DMS153 treated with DMSO at 0.1 percent for 48 hours (cell line): Measurements from ENCODE around the gene STEAP2.

Source experiments
- DNase-seq: peaks from one replicate; lab custom pipeline; 2025; ENCODE audit not compliant: unreplicated experiment; lab: John Stamatoyannopoulos, UW

STEAP2 gene

DNA sequence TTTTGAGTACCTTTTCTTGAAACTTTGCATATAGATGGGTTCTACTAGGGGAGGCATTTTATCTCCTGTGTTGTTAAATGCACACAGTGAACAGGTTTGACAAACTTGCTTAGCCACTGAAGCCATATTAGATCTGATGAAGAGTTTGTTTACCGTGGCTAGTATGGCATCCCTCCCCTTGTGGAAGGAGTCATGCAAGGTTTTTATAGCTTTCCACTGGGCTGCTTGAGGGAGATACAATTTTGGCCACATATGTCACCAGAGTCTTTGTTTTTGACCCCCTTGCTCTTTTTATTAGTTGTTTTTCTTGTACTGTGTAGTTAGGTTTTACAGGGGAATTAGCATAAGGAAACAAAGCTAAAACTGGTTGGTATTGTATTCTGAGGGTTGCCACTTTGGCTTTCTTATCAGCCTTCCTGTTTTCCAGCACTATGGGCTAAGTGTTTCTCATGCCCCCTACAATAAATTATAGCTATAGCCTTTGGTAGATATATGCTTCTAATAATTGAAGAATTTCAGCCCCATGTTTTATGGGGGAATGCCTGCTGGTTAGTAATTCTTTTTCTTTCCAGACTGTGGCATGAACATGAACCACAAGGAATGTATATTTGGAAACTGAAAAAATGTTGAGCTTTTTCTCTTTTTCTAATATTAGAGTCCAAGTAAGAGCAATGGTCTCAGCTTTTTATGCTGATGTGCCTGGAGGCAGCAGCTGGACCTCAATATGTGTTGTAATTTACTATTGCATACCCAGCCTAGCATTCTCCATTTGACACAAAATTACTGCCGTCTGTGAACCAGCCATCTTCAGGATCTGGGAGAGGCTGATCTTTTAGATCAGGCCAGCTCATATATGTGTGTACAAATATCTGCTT, 18.4 kb upstream of the STEAP2 start:
- no peak for DNase-seq

GRCh38 chr7:90194911-90195809, 16.4 kb upstream of the STEAP2 start:
- DNase-seq = no peak

DNA sequence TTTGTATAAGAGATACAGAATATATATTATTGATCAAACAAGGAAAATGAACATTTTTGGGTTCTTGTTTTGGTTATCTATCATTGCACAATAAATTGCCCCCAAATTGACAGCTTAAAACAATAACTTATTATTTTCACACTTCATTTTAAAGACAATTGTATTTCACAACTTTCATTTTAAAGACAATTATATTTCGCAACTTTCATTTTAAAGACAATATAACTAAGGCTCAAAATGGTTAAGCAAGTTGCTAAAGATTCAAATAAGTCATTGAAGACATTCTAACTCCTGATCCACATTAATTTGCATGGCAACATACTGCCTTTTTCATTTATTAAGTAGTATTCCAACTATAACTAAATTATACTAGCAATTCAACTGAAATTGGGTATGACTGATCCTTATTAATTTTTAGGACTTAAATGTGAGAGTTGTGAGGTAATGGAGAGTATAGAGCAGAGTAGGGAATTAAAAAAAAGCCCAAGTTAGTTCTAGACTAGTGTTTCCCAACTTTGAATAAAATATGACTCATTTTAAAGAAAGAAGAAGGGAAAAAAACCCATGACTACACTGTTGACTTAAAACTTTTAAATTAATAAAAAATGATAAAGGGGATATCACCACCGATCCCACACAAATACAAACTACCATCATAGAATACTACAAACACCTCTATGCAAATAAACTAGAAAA, 9.9 kb upstream of the STEAP2 start:
- no peak for DNase-seq

GRCh38 chr7:90207956-90208355, 3.6 kb upstream of the STEAP2 start:
- no peak for DNase-seq

- no peak for DNase-seq
These were observed 1.8 kb upstream of the STEAP2 start for GRCh38 chr7:90209776-90210175.

GRCh38 chr7:90210475-90210874, 1.1 kb upstream of the STEAP2 start:
- DNase-seq = no peak

DNA sequence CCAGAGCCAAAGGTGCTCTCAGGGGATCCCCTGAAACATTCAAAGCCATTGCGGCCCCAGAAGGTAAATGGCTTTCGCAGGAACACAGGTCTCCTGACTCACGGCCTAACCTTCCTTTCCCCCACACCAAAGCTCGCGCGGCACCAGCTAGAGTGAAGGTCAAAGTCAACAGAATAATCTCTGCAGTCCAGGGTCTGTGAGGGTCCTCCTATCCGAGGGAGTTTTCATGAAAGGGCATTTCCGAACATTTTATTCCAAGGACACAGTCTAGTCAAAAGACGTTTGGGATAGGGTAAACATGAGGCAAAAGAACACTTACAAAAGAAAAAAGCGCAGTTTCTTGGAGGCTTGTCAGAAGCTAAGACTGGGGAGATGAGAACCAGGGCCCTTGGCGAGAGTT, 559 bp upstream of the STEAP2 start:
- no peak for DNase-seq

- no peak for DNase-seq
These were observed 582 bp downstream of the STEAP2 start for GRCh38 chr7:90212149-90212495.

- no peak for DNase-seq
These were observed 2.0 kb downstream of the STEAP2 start for GRCh38 chr7:90213521-90213920.

DNA sequence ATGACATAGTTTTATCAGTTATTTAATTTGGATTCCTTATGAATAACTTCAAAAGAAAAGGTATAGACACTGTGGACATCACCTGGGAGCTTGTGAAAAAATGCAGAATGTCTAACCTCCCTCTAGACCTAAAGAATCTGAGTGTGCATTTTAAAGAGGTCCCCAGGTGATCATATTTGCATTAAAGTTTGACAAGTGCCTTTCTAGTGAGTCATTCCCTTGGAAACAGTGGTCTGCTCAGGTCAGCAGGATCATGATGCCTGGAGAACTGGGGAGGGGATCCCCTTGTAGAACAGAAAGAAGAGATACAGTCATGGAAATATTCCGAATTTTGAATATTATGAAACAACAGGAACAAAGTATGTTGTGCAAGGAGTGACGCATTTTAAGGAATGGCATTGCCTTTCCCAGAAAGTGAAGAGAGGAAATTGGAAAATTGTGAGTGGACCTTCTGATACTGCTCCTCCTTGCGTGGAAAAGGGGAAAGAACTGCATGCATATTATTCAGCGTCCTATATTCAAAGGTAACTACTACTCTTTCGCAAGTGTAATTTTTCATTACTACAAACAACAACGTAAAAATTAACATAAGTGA, 4.6 kb downstream of the STEAP2 start:
- DNase-seq = no peak

GRCh38 chr7:90216771-90217170, 5.2 kb downstream of the STEAP2 start:
- DNase-seq = no peak

- no peak for DNase-seq
These were observed 10.8 kb downstream of the STEAP2 start for GRCh38 chr7:90222390-90222789.

GRCh38 chr7:90222811-90223725, 11.5 kb downstream of the STEAP2 start:
- DNase-seq = no peak

- no peak for DNase-seq
These were observed 12.7 kb downstream of the STEAP2 start for GRCh38 chr7:90224195-90224594.

DNA sequence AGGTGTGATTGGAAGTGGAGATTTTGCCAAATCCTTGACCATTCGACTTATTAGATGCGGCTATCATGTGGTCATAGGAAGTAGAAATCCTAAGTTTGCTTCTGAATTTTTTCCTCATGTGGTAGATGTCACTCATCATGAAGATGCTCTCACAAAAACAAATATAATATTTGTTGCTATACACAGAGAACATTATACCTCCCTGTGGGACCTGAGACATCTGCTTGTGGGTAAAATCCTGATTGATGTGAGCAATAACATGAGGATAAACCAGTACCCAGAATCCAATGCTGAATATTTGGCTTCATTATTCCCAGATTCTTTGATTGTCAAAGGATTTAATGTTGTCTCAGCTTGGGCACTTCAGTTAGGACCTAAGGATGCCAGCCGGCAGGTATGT, 13.6 kb downstream of the STEAP2 start:
- no peak for DNase-seq

DNA sequence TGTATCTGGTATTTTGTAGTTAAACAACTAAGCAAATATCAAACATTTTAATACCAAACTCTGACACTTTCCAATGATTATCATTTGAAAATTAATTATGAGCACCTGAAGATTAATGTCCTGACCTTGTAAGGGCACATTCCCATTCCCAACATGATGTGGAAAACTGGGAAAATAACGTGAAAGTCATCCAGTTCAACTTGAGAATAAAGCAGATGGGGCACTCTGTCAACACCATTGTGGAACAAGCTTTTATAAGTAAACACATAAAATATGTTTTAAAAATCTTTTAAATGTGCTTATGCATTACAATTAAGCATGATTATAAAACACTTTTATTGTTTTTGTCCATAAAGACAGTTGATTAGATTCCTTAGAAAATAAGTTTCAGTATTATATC, 14.1 kb downstream of the STEAP2 start:
- DNase-seq = no peak

GRCh38 chr7:90227259-90227658, 15.7 kb downstream of the STEAP2 start:
- no peak for DNase-seq

GRCh38 chr7:90229682-90230081, 18.1 kb downstream of the STEAP2 start:
- no peak for DNase-seq

GRCh38 chr7:90230834-90231233, 19.3 kb downstream of the STEAP2 start:
- DNase-seq = no peak

- DNase-seq = no peak
These were observed 19.8 kb downstream of the STEAP2 start for GRCh38 chr7:90231304-90231703.
